CD4-positive, alpha-beta T cell treated with Interferon gamma for 1 hour (primary cell): ENCODE results near the gene OR2B2.
"Not testable (repeated sequence)": the region's sequence is repeated elsewhere in the genome, so short reads cannot be mapped to it uniquely, and the experiment has no call there.

Experiments
- DNase-seq: peaks from one replicate; pipeline ENCODE4 v3.0.0-alpha.2; 2020

The OR2B2 gene

DNA sequence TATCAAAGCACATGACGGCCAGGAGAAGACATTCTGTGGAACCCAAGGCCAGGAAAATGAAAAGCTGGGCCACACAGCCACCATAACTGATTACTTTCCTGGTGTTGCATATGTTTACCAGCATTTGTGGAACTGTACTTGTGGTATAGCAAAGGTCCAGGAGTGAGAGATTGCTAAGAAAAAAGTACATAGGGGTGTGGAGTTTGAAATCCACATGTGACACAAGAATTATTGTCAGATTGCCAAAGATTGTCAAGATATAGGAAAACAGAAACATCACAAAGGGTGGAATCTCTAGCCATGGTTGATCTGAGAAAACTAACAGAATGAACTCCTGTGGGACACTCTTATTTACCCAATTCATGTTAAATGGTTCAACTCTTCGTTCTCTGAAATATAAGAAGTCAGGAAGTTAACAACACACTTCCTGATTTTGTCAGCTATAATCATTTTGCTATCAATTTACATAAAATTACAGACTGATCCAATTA is at the start of gene OR2B2:
OR2B2 (minus strand) TSS at position 441 of the 491 bp plus-strand sequence; CDS start at position 364, 77 bp downstream.
- no peak for DNase-seq

DNA sequence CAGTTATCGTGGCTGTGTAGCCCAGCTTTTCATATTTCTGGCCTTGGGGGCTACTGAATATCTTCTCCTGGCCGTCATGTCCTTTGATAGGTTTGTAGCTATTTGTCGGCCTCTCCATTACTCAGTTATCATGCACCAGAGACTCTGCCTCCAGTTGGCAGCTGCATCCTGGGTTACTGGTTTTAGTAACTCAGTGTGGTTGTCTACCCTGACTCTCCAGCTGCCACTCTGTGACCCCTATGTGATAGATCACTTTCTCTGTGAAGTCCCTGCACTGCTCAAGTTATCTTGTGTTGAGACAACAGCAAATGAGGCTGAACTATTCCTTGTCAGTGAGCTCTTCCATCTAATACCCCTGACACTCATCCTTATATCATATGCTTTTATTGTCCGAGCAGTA is 45.3 kb upstream of the OR2B2 start:
- DNase-seq = no peak

DNA sequence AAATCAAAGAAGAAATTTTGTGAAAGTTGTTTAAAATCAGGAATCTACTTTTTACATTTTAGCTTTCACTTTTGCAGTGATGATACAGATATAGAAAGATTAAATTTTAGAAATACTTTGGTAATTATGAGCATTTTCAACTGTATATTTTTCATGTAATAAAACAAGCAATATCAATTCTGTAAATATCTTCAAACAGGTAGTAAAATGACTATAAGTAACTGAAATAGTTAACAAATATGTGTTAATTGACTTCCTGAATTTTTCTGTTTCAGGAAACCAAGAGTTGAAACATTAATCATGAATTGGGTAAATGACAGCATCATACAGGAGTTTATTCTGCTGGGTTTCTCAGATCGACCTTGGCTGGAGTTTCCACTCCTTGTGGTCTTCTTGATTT is 44.7 kb upstream of the OR2B2 start, which contains the start of gene OR2B6:
OR2B6 (plus strand) TSS at position 301 of the 400 bp plus-strand sequence; CDS start at position 301, 0 bp downstream.
- no peak for DNase-seq

DNA sequence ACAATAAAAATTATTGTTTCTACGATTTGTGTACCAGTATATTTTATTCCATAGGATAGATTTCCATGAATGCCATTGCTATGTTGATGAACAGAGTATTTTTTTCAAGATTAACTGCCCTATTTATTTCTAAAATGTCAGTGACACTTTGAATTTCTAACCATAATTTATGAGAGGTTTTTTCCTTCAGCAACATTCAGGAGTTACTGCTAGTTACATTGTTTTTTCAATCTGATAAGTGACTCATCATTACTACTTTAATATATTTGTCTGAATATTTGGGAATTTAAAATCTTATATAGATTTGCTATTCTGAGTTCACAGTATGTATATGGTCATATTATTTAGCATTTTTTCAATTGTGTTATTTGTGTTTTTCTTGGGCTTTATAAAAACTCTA is 38.8 kb upstream of the OR2B2 start:
- no peak for DNase-seq

DNA sequence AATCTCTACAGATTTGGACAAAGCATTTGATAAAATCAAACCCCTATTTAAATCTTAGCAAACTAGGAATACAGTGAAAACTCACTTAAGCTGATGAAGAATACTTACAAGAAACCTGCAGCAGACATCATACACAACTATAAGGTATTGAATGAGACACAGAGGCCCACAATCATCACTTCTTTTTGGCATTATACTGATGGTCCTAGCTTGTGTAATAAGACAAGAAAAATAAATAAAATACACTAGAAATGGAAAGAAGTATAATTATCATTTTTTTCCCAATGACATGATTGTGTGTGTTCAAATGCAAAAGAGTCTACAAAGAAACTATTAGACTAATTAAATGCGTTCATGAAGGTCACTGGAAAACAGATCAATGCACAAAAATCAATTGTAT is 36.0 kb upstream of the OR2B2 start:
- no peak for DNase-seq

DNA sequence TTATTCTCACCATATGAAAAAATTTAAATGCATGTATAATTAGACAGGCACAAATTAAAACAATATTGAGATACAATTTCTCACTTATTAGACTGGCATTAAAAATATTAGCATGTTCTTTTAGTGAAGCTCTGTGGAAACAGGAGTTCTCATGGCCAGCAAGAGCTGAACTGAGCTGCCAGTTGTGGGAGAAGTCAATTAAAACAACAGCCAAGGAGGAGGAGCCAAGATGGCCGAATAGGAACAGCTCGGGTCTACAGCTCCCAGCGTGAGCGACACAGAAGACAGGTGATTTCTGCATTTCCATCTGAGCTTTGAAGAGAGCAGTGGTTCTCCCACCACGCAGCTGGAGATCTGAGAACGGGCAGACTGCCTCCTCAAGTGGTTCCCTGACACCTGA is 30.9 kb upstream of the OR2B2 start:
- DNase-seq = not testable (repeated sequence)

DNA sequence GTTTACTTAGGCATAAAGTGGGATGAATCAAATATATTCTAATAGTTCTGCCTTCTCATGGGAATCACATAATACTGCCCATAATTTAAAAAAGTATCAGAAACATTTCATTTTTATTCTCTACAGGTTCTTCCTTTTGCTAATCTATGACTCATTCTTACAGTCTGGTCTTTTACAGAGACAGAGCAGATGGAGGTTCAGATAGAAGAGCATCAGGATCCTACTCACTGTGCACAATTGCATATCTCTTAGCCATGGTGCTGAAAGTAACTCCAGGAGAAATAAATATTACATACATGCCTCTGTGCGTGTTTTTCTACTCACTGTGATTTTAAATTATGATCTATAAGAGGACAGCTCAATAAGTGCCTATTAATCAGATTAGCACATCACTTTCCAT is 28.6 kb upstream of the OR2B2 start:
- no peak for DNase-seq

DNA sequence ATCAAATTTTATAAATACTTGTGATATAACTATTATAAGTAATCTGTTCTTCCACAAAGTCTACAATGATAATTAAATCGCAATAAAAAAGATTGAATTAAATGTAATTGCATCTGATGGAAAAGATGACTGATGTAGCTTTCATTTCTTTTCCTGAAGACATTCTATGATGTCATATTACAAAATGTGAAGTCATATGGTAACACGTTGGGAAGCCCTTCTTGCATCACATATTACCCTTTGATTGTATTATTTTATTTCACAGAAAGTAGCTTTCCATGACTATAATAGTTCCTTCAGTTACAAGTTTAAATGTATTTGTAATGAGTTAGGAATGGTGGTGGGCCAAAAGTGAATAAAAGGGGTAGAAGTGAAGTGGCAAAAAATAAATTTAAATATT is 19.0 kb upstream of the OR2B2 start:
- DNase-seq = no peak

DNA sequence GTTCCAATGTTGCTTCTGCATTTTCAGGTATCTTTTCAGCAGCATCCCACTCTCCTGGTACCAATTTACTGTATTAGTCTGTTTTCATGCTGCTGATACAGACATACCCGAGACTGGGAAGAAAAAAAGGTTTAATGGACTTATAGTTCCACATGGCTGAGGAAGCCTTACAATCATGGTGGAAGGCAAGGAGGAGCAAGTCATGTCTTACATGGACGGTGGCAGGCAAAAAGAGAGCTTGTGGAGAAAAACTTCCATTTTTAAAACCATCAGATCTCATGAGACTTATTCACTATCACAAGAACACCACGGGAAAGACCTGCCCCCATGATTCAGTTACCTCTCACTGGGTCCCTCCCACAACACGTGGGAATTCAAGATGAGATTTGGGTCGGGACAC is 17.7 kb upstream of the OR2B2 start:
- DNase-seq = not testable (repeated sequence)

DNA sequence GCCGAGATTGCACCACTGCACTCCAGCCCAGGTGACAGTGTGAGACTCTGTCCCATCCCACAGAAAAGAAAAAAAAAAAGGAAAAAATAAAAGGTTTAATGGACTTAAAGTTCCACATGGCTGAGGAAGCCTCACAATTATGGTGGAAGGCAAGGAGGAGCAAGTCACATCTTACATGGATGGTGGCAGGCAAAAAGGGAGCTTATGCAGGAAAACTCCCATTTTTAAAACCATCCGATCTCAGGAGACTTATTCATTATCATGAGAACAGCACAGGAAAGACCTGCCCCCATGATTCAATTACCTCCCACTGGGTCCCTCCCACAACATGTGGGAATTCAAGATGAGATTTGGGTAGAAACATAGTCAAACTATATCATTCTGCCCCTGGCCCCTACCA is 15.8 kb upstream of the OR2B2 start:
- not testable (repeated sequence) for DNase-seq

DNA sequence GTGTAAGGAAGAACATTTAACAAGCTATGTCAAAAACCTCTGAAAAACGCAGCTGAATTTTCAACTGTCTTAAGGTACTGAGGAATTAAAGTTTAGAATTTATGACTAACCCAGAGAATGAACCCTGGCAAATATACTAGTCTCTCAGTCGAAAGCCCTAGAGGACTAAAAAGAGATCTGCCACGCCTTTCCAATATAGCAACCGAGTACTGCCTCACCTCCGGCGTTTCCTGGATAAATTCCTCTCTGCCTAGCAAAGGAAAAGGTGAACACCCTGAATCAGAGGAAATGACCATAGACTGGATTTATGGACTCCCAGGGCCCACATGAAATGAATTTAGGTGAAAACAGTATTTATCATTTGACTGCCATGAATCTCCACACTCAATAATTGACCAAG is 12.0 kb upstream of the OR2B2 start:
- DNase-seq = no peak

DNA sequence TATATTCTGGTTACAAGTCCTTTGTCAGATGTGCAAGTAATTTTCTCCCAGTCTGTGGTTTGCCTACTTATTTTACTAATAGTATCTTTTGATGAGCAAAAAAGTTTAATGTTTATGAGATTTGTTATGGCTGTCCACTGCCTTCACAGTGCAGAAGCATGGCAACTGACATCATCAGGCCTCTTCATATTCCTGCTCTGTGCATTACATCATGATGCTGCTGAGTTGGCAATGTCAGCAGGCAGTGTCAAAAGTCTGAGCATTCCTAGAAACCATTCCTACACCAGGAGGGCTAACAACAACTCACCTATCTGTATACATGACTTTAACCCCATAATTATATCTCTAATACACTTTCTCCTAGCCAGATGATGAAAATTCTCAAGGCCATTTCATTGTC is 10.8 kb upstream of the OR2B2 start:
- DNase-seq = no peak

DNA sequence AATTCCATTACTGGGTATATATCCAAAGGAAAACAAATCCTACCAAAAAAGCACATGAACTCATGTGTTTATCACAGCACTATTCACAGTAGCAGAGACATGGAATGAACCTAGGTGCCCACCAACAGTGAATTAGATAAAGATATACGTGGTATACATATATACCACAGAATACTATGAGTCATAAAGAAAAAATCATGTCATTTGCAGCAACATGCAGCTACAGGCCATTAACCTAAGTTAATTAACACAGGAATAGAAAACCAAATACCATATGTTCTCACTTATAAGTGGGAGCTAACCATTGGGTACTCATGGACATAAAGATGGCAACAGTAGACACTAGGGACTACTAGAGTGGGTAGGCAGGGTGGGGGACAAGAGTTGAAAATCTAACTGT is 4.2 kb downstream of the OR2B2 start:
- no peak for DNase-seq

DNA sequence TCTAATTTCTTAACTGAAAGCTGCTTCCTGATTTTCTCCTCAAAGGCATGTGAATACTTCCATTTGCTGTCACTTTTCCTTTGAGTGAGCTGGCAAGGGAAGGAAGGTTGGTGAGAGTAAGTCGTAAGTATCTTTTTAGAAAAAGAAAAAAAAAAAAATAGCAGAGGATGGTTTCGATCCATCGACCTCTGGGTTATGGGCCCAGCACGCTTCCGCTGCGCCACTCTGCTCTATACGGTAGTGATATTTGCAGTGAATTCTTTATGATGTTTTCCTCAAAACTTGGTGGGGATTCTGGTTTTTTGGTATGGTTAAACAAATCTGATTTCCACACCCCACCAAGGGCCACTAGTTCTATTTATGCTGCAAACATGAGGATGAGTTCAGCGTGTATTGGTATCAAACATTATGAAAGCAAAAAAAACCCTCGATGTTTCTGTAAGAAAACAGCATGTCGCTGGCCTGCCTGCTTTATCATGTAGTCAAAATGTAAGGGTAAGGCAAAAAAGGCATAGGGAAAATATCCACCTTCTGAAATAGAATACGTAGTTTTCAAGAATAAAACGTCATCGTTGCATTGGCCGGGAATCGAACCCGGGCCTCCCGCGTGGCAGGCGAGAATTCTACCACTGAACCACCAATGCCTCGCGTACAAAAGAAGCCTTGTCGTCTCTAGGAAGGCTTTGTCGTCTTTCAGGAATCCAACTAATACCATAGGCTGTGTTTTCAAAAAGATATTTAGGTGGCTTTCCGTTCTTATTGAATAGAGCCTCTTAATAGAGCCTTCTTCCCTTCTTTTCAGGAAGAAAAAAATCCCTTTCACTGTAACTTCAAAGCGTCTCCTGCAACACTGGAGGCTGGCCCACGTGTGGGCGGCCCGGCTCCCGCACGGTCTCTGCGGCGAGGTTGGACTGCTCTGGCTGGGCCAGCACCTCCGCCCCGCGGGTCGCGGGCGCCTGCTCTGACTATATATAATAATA is 9.6 kb downstream of the OR2B2 start:
- DNase-seq = peak; percentile 86

DNA sequence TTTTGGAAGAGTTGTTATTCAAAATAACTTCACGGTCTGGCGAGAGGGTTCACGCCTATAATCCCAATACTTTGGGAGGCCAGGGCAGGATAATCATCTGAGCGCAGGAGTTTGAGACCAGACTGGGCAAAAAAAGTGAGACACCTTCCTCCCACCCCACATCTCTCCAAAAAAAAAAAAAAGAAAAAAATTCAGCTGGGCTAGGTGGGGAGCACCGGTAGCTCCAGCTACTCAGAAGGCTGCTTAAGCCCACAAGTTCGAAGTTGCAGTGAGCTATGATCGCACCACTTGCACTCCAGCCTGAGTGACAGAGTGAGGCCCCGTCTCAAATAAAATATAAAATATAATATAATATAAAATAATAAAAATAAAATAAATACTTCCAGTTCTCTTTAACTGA is 10.4 kb downstream of the OR2B2 start:
- DNase-seq = no peak

DNA sequence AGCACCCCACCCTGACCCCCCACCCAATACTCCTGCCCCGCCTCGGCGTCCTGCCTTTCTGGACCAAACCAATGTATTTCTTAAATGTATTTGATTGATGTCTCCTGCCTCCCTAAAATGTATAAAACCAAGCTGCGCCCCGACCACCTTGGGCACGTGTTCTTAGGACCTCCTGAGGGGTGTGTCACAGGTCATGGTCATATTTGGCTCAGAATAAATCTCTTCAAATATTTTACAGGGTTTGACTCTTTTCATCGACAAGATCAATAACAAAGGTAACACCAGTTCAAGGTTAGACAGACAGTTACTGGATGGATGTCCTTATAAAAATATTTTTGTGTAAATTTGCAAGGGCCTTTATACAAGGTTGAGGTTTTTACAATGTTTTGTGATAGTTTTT is 12.0 kb downstream of the OR2B2 start:
- not testable (repeated sequence) for DNase-seq

DNA sequence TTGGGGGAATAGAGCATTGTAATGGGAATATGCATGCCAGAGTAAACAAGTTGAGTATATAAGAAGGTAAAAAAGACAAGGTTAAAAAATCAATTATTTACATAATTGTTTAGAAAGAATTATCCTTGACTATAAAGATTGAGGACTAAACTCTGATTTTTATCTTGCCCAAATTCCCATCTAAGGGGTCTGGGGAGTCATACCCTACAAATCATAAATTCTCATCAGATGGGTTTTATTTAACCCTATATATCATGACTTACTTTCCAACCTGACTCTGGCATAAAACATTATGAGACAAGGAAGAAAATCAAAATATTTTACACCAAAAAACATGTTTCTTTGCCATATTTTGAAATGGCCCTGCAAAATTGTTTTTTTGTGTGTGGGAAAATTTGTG is 12.7 kb downstream of the OR2B2 start:
- DNase-seq = no peak

DNA sequence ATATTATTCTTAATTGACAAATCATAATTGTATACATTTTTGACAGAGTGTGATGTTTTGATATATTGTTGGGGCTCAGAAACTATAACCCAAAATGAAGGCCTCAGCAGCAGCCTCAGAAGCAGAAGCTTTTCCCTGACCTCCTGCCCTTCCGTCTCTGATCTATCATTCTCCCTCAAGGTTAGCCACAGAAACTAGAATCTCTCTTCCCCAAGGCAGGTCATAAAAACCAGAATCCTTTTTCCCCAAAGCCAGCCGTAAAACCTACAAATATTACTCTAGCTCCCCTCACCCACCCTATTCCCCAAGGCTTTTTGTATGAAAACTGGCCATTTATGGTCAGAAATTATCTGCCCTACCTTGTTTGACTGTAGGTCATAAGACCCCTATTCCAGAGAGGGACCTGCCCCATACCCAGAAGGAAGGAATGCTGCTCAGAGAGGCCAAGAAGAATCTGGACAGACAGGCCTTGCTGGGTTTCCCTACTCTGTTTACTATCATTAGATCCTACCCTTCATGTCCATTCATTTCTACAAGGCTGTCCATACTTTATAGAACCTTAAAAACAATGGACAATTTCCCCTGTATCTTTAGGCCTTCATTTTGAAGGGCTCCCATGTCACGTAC is 14.5 kb downstream of the OR2B2 start:
- DNase-seq = no peak

DNA sequence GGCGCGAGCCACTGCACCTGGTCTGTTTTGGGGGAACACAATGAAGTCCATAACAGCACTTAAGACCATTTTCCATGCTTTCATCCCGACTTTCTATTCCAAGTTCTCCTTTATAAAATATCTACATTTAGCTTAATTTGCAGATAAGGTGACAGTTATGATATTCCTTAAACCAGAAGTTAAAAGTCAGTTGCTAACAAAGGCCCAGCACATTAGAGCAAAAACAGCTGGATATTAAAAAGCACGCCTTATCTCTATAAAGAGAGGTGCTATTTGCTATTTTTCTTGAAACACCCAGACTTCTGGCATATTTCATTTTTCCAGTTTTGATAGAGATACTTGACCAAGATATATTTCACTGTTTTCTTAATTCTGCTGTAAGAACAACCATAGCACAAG is 15.8 kb downstream of the OR2B2 start:
- no peak for DNase-seq

DNA sequence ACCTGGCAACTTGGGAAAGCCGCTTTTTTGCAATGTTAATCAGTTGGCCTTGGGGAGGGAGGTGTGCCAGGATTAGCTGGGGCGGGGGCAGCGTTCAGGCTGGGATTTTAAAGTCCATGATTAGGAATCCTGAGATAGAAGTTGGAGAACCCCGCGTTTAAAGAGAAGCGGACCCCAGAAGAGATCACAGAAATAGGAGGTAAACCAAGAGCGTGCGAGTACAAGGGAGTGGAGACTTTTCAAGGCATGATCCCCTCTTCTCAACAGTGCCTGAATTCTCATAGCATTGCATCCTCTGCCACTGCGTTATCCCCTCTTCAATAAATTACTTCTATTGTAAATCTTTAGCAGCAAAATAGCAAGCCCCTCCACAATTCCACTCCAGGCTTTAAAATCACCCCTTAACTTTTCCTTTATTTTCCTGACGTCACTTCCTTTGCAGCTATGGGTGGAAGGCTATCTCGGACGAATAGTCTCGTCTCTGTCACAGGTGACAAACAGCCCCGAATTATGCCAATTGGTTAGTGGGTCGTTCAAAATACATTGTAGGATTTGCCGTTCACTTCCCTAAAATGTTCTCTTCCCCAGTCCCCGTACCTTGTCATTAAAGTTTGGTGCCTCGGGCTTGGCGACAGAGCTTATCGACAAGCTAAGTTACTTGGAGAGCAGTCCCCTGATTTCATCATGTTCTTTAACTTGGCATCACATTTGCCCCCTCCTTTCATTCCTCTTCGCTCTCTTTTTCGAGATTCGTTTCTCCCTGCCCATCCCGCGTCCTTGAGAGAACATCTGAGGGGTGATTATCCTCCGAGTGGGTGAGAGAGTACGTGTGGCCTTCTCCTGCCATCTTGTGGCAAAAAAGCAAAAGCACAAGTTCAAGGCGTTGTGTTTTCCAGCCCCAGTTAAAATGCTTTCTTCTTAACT is 17.1 kb downstream of the OR2B2 start:
- DNase-seq = peak; percentile 71

DNA sequence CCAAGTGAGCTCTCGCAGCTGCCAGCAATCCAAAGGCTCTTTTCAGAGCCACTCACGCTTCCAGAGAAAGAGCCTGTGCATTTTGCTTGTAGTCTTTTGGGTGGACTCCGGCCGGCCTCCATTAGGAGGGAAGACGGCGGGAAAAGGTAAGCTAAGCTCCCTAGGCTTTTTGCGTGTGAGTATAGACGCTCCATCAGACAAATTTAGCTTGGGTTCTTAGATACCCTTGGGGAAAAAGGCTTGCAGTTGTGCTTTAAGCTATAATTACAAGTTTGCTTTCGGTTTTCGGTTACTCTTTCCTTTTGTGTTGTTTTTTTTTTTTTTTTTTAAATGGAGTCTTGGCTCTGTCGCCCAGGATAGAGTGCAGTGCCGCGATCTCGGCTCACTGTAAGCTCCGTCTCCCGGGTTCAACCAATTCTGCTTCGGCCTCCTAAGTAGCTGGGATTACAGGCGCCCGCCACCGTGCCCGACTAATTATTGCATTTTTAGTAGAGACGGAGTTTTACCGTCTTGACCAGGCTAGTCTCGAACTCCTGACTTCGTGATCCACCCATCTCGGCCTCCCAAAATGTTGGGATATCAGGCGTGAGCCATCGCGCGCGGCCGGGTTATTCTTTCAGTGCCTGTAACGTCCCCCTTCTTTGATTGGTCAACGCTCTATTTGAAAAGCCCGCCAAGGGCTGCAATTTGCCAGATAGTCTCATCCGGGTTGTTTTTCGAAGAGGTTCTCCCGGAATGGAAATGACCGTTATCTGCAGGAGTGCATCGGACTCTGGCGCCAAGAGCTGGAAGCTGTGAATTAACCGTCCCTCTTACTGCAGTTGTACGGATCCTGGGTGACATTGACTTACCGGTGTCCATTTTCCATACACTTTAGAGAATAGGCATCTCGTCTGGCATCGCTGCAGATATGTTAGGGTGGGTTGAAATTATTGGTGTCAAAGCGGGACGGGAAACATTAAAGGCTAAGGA is 18.1 kb downstream of the OR2B2 start:
- DNase-seq = peak; percentile 81
